NCI-H2196 (cell line): ENCODE results near the gene MTUS2.

ENCODE experiments used
- DNase-seq: peaks from one replicate; lab custom pipeline; 2025; ENCODE audit not compliant: unreplicated experiment; lab: John Stamatoyannopoulos, UW

The MTUS2 gene

GRCh38 chr13:29474991-29475390 lies 654.9 kb downstream of the MTUS2 start:
- DNase-seq: no peak

- no peak for DNase-seq
Observed at GRCh38 chr13:29476046-29476445, 655.9 kb downstream of the MTUS2 start.

- no peak for DNase-seq
Observed at GRCh38 chr13:29479716-29480492, 659.8 kb downstream of the MTUS2 start.

- DNase-seq: no peak
Observed at GRCh38 chr13:29480893-29481525, 660.9 kb downstream of the MTUS2 start.

- DNase-seq: no peak
Observed at GRCh38 chr13:29481603-29482002, 661.5 kb downstream of the MTUS2 start.

- DNase-seq: no peak
Observed at GRCh38 chr13:29482504-29482903, 662.4 kb downstream of the MTUS2 start.

- DNase-seq: no peak
Observed at GRCh38 chr13:29483211-29483610, 663.1 kb downstream of the MTUS2 start.

GRCh38 chr13:29483623-29484022 lies 663.5 kb downstream of the MTUS2 start:
- no peak for DNase-seq

- DNase-seq: no peak
Observed at GRCh38 chr13:29484236-29484635, 664.1 kb downstream of the MTUS2 start.

GRCh38 chr13:29484796-29485195 lies 664.7 kb downstream of the MTUS2 start:
- no peak for DNase-seq

- no peak for DNase-seq
Observed at GRCh38 chr13:29486551-29486950, 666.4 kb downstream of the MTUS2 start.

GRCh38 chr13:29487466-29488454 lies 667.6 kb downstream of the MTUS2 start:
- no peak for DNase-seq

GRCh38 chr13:29489650-29490560 lies 669.8 kb downstream of the MTUS2 start:
- DNase-seq: no peak

- DNase-seq: no peak
Observed at GRCh38 chr13:29490561-29490885, 670.4 kb downstream of the MTUS2 start.

- no peak for DNase-seq
Observed at GRCh38 chr13:29491248-29491647, 671.1 kb downstream of the MTUS2 start.

GRCh38 chr13:29493796-29494195 lies 673.7 kb downstream of the MTUS2 start:
- DNase-seq: no peak

GRCh38 chr13:29494520-29494919 lies 674.4 kb downstream of the MTUS2 start:
- no peak for DNase-seq

- no peak for DNase-seq
Observed at GRCh38 chr13:29496241-29496712, 676.1 kb downstream of the MTUS2 start.

GRCh38 chr13:29497137-29497654 lies 677.1 kb downstream of the MTUS2 start:
- no peak for DNase-seq

GRCh38 chr13:29498426-29499040 lies 678.4 kb downstream of the MTUS2 start:
- DNase-seq: no peak
